Uterus (tissue), 4 donors: ENCODE results near the gene ASAP2. TPM values are rescaled to one million over a fixed set of nuclear protein-coding genes. Genes with fewer than 3 reads are reported as not detected.

Experiments
- DNase-seq, 2 donors: peaks; one replicate each; pipeline ENCODE4 v3.0.0-alpha.2; 2019 to 2020
- H3K27ac ChIP-seq, 2 donors: fragments of 200-600 bp; sonication (generic); 1 replicate in 1 of 2; 2 replicates in 1 of 2; pipeline ENCODE4 v1.5.1; 2016 to 2018
- H3K27me3 ChIP-seq, 2 donors: fragments of 200-600 bp; sonication (generic); one replicate each; pipeline ENCODE4 v1.5.1; 2018 to 2019; ENCODE audit warnings: control low read depth in 1 of 2
- H3K36me3 ChIP-seq, 2 donors: fragments of 200-600 bp; sonication (generic); one replicate each; pipeline ENCODE4 v1.5.1; 2019; ENCODE audit warnings: control low read depth in 1 of 2
- H3K4me1 ChIP-seq, 2 donors: fragments of 200-600 bp; sonication (generic); one replicate each; pipeline ENCODE4 v1.5.1; 2018 to 2019; ENCODE audit warnings: control low read depth in 1 of 2
- H3K4me3 ChIP-seq, 2 donors: fragments of 200-600 bp; sonication (generic); 1 replicate in 1 of 2; 2 replicates in 1 of 2; pipeline ENCODE4 v1.5.1; 2018 to 2019; ENCODE audit warnings: mild to moderate bottlenecking in 1 of 2
- H3K9me3 ChIP-seq, 2 donors: fragments of 200-600 bp; sonication (generic); one replicate each; pipeline ENCODE4 v1.5.1; 2019; ENCODE audit warnings: control low read depth in 1 of 2
- POLR2A ChIP-seq, 2 donors: fragments of 450-650 bp; IDR thresholded peaks; one replicate each; pipeline ENCODE4 v1.6.1; 2016; ENCODE audit warnings: antibody characterized with exemption in 2 of 2, mild to moderate bottlenecking in 1 of 2, moderate library complexity in 1 of 2
- intact Hi-C: fragments of 100-400 bp; cut with DNase I; formaldehyde crosslinking; loops from one replicate; pipeline ENCODE4 v1.15.1; 2023; ENCODE audit warnings: low total_unique reads
- total RNA-seq, 4 donors: library from RNA; depleted of rRNA in 3 of 4; stranded (reverse); fragments of >200 nt in 3 of 4; gene quantifications; one replicate each; pipeline versions ENCODE4 v1.1.0 to v1.2.4, GENCODE V29; 2014 to 2023
- TF ChIP-seq, protein P1 (sequence below), 4 experiments: fragments of 200-600 bp in 2 of 4; fragments of 450-650 bp in 2 of 4; sonication (generic) in 2 of 4; IDR thresholded peaks; one replicate each; pipeline ENCODE4 v1.5.1; 2016 to 2019; ENCODE audit warnings: antibody characterized with exemption in 4 of 4, mild to moderate bottlenecking in 2 of 4, moderate library complexity in 1 of 4
- donor health status: DM: yes; HTN: yes; CAD: no.

Gene ASAP2
- total RNA-seq, 4 donors from 2014 or later = 24.3 to 55.5 (median 31.3) TPM

DNA sequence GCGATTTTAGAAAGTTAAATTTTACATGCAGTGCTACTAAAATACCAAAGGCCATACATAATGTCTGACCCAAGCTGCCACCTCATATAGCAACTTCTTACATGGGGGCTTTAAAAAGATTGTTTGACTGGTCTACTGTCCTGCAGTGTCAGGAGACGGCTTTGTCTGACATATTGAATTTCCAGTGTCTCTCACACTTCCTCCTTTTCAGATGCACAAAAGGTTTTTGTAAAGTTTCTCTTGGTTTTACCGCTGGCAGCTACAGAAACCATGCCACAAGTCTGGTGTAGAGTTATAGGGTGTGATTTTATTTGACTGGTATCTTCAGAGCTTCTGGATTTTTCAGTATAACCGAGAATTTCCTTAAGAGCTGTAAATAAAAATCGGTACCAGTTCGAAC, 1.1 kb upstream of the ASAP2 start:
- peak overlapping the region; percentile 84 to 94 for H3K27ac ChIP-seq
- DNase-seq = no peak
- intact Hi-C loops = loop anchor here (10.0 kb wide), 2 partner anchors 61 to 109 kb away; no protein-coding TSS in a partner anchor
- no peak for TF ChIP-seq POLR2A (IDR thresholded peaks at IDR 0.05)
- TF ChIP-seq, protein P1, sequence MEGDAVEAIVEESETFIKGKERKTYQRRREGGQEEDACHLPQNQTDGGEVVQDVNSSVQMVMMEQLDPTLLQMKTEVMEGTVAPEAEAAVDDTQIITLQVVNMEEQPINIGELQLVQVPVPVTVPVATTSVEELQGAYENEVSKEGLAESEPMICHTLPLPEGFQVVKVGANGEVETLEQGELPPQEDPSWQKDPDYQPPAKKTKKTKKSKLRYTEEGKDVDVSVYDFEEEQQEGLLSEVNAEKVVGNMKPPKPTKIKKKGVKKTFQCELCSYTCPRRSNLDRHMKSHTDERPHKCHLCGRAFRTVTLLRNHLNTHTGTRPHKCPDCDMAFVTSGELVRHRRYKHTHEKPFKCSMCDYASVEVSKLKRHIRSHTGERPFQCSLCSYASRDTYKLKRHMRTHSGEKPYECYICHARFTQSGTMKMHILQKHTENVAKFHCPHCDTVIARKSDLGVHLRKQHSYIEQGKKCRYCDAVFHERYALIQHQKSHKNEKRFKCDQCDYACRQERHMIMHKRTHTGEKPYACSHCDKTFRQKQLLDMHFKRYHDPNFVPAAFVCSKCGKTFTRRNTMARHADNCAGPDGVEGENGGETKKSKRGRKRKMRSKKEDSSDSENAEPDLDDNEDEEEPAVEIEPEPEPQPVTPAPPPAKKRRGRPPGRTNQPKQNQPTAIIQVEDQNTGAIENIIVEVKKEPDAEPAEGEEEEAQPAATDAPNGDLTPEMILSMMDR (IDR thresholded peaks at IDR 0.05) = no peak
- no peaks in the 10 kb centered on the region for H3K27me3 ChIP-seq
- H3K9me3 ChIP-seq = no peaks in the 10 kb centered on the region
- H3K4me1 ChIP-seq = peaks cover 3% of the 10 kb centered on the region in 2 donors
- H3K36me3 ChIP-seq = no peaks in the 10 kb centered on the region
- peak overlapping the region in 1 of 2 donors; percentile 54 for H3K4me3 ChIP-seq

DNA sequence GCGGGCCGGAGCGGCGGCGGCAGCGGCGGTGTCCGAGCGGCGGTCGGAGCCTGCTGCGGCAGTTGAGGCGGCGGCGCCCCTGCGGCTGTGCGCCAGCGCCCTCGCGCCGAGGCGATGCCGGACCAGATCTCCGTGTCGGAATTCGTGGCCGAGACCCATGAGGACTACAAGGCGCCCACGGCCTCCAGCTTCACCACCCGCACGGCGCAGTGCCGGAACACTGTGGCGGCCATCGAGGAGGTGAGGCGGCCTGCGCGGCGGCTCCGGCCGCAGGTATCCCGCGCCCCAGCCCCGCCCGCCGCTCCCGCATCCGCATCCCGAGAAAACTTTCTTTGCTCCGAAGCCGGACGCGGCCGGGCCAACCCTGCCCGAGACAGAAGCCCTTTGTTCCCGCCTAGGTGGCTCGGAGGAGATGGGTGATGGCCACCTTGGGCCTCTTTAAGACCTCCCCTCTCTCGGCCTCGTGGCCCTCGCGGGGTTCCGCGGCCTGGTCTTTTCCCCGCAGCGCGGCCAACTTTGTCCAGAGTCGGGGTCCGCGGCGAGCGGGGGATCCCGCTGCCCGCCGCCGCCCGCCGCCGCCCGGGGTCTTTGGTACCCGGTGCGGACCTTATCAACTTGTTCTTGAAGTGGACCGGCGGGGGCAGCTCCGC, 504 bp downstream of the ASAP2 start:
- H3K4me1 ChIP-seq = peaks cover 9 to 10% of the 10 kb centered on the region in 2 donors

DNA sequence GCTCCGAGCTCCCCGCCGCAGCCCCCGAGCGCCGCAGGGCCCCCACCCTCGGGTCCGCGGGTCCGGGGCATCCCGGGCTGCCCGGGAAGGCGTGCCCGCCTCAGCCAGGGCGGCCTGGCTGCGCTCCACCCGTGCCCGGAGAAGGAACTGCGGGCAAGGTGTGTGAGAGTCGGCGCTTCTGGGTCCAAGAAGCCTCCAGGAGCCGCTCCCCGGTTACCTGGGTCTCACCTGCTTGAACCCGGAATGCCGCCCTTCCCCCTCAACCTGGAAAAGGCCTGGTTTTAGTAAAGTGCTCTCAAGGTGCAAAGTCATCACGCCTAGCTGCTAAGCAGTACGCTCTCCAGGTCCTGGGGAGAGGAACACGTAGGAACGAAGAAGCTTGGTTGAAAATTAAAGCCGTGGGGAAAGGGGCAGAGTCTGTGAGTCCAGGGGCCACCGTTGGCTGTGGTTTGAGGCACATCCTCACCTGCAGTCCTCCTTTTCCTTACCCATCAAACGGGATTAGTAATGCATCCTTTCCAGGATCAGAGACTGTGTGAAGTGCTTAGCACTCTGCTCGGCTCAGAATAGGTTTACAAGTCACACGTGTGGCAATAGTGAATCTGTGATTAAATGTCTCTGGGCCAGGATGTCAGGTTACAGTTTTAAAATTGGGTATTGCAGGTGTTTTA, 1.2 kb downstream of the ASAP2 start:
- H3K27me3 ChIP-seq = no peaks in the 10 kb centered on the region
- no peaks in the 10 kb centered on the region for H3K9me3 ChIP-seq
- no peak for DNase-seq
- intact Hi-C loops = loop anchor here (10.0 kb wide), 2 partner anchors 63 to 107 kb away; no protein-coding TSS in a partner anchor
- TF ChIP-seq POLR2A (IDR thresholded peaks at IDR 0.05) = no peak
- TF ChIP-seq, protein P1 (IDR thresholded peaks at IDR 0.05) = no peak
- H3K4me3 ChIP-seq = peak overlapping the region; percentile 54 to 84
- H3K27ac ChIP-seq = peak overlapping the region; percentile 85 to 94
- H3K36me3 ChIP-seq = no peaks in the 10 kb centered on the region
- peaks cover 11 to 16% of the 10 kb centered on the region in 2 donors for H3K4me1 ChIP-seq

More for the DNA sequence above, 504 bp downstream of the ASAP2 start:
- DNase-seq = peak; percentile 42 to 56
- Histone ChIP-seq H3K36me3 (no peaks in the 10 kb centered on the region), H3K27me3 (no peaks in the 10 kb centered on the region), H3K4me3 (peak overlapping the region; percentile 54 to 84), H3K27ac (peak overlapping the region; percentile 85 to 94), H3K9me3 (no peaks in the 10 kb centered on the region)
- intact Hi-C loops = loop anchor here (10.0 kb wide), 2 partner anchors 62 to 108 kb away; no protein-coding TSS in a partner anchor
- no peak for TF ChIP-seq POLR2A (IDR thresholded peaks at IDR 0.05)
- TF ChIP-seq, protein P1 (IDR thresholded peaks at IDR 0.05) = no peak

DNA sequence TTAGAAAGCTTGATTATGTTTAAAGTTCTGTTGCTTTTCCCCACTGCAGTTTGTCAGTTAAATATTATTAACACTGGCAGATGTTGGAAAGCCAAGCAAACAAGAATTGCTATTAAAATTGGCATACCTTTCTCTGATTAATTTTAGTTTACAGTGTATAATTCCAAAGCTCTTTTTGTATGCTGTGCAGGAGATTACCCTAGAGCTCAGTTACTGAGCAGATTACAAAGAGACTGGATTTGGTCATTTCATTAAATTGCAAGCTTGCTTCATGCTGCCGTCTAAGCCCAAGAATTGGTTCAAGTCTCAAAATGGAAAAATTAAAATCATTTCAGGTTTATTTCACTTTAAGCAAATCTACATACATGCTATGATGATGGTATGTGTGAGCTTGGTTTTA, 2.3 kb downstream of the ASAP2 start:
- Histone ChIP-seq H3K27me3 (no peaks in the 10 kb centered on the region), H3K4me1 (peaks cover 20% of the 10 kb centered on the region in 2 donors), H3K9me3 (no peaks in the 10 kb centered on the region), H3K4me3 (no peak overlapping the region), H3K27ac (peak overlapping the region; percentile 85 to 94), H3K36me3 (no peaks in the 10 kb centered on the region)
- DNase-seq = no peak
- intact Hi-C loops = loop anchor here (10.0 kb wide), 2 partner anchors 64 to 106 kb away; no protein-coding TSS in a partner anchor
- TF ChIP-seq, protein P1 (IDR thresholded peaks at IDR 0.05) = no peak
- no peak for TF ChIP-seq POLR2A (IDR thresholded peaks at IDR 0.05)

DNA sequence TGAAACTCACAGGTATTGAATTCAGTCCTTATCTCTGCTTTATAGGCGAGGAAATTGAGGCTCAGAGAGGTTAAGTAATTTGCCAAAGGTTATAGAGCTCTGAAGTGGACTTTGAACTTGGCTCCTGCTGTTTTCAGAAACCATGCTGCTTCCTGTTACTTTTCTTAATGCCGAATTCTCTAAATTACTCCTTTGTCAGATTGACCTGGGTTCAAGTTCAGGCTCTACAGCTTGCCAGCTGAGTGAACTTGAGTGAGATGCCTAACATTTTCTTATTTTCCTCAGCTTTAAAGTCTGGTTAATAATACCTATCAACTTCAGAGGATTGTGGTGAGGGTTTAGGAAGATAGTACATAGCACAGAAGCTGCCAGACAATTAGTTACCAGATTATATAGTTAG, 3.4 kb downstream of the ASAP2 start:
- H3K27ac ChIP-seq = peak overlapping the region in 1 of 2 donors; percentile 71
- H3K9me3 ChIP-seq = no peaks in the 10 kb centered on the region
- H3K4me3 ChIP-seq = no peak overlapping the region
- DNase-seq = no peak
- peaks cover 20% of the 10 kb centered on the region in 2 donors for H3K4me1 ChIP-seq
- TF ChIP-seq, protein P1 (IDR thresholded peaks at IDR 0.05) = no peak
- TF ChIP-seq POLR2A (IDR thresholded peaks at IDR 0.05) = no peak
- no peaks in the 10 kb centered on the region for H3K36me3 ChIP-seq
- intact Hi-C loops = no loop called here
- H3K27me3 ChIP-seq = no peaks in the 10 kb centered on the region
